Bronchial epithelial cell (primary cell): ENCODE data around the gene TP53TG5. TPM values are rescaled to one million over a fixed set of nuclear protein-coding genes. Genes with fewer than 3 reads are reported as not detected.
"Not testable (repeated sequence)": the region's sequence is repeated elsewhere in the genome, so short reads cannot be mapped to it uniquely, and the experiment has no call there.

Experiments
- DNase-seq: peaks from one replicate; pipeline ENCODE4 v3.0.0-alpha.2; 2010; ENCODE audit warnings: low read depth
- FAIRE-seq: peaks from 2 replicates; lab custom pipeline; 2011; peaks lifted over from hg19 to GRCh38; lab: Jason Lieb, UNC
- H3K27me3 ChIP-seq: 2 replicates; pipeline ENCODE4 v1.5.1; 2011; ENCODE audit warnings: low read length; ENCODE audit not compliant: control insufficient read depth, insufficient read depth
- H3K36me3 ChIP-seq: 2 replicates; pipeline ENCODE4 v1.5.1; 2011; ENCODE audit warnings: low read length; ENCODE audit not compliant: control insufficient read depth, insufficient read depth
- H3K4me3 ChIP-seq: 2 replicates; pipeline ENCODE4 v1.5.1; 2011; ENCODE audit warnings: mild to moderate bottlenecking, low read depth, low read length, control low read depth
- CTCF ChIP-seq: IDR thresholded peaks from 2 replicates; pipeline ENCODE4 v1.5.1; 2011; ENCODE audit warnings: mild to moderate bottlenecking, moderate library complexity, low read length, control low read depth, inconsistent platforms; ENCODE audit not compliant: insufficient read depth, severe bottlenecking
- total RNA-seq: library from RNA; depleted of rRNA; stranded (reverse); fragments of >200 nt; gene quantifications from 2 replicates; pipeline ENCODE4 v1.2.1, GENCODE V29; 2014

Gene TP53TG5
- total RNA-seq, 1 donor from 2014 or later, result not detected

GRCh38 chr20:45355209-45356084, 22.7 kb downstream of the TP53TG5 start:
- DNase-seq (peak; percentile 72), FAIRE-seq (no peak)
- TF ChIP-seq CTCF, result no peak
- no peak overlapping the region for H3K4me3 ChIP-seq
- H3K36me3 ChIP-seq, result no peaks in the 10 kb centered on the region
- H3K27me3 ChIP-seq, result no peaks in the 10 kb centered on the region

GRCh38 chr20:45354423-45355208, 23.5 kb downstream of the TP53TG5 start:
- no peak for TF ChIP-seq CTCF
- FAIRE-seq, result no peak
- H3K27me3 ChIP-seq, result no peaks in the 10 kb centered on the region
- DNase-seq, result no peak
- H3K4me3 ChIP-seq, result no peak overlapping the region
- no peaks in the 10 kb centered on the region for H3K36me3 ChIP-seq

- Histone ChIP-seq H3K4me3 (no peak overlapping the region), H3K27me3 (no peaks in the 10 kb centered on the region), H3K36me3 (no peaks in the 10 kb centered on the region)
- DNase-seq (no peak), FAIRE-seq (no peak)
- TF ChIP-seq CTCF, result no peak
Observed at GRCh38 chr20:45353746-45354145, 24.4 kb downstream of the TP53TG5 start.

- no peak for FAIRE-seq
- no peaks in the 10 kb centered on the region for H3K36me3 ChIP-seq
- H3K27me3 ChIP-seq, result no peaks in the 10 kb centered on the region
- no peak for TF ChIP-seq CTCF
- H3K4me3 ChIP-seq, result no peak overlapping the region
- DNase-seq, result no peak
Observed at GRCh38 chr20:45352729-45353128, 25.4 kb downstream of the TP53TG5 start.

GRCh38 chr20:45350795-45351194, 27.3 kb downstream of the TP53TG5 start:
- DNase-seq, FAIRE-seq, H3K4me3 ChIP-seq: not testable (repeated sequence)

GRCh38 chr20:45350217-45350616, 27.9 kb downstream of the TP53TG5 start:
- Histone ChIP-seq H3K4me3 (no peak overlapping the region), H3K36me3 (no peaks in the 10 kb centered on the region), H3K27me3 (no peaks in the 10 kb centered on the region)
- TF ChIP-seq CTCF, result no peak
- DNase-seq (no peak), FAIRE-seq (no peak)

More at GRCh38 chr20:45350795-45351194, 27.3 kb downstream of the TP53TG5 start:
- not testable (repeated sequence) for H3K36me3 ChIP-seq, H3K27me3 ChIP-seq
